Activated CD4-positive, alpha-beta T cell treated with anti-CD3 and anti-CD28 coated beads for 36 hours (primary cell): ENCODE measurements around the gene CD46. TPM values are rescaled to one million over a fixed set of nuclear protein-coding genes. Genes with fewer than 3 reads are reported as not detected.

Source experiments
- ATAC-seq: fragments of 200-7000 bp; cut with Tn5 transposase; one replicate; pipeline ENCODE4 v1.10.0; 2021; ENCODE audit warnings: mild to moderate bottlenecking, moderate library complexity
- CTCF ChIA-PET: fragments of 350-600 bp; sonication (Branson Sonifier 250); formaldehyde crosslinking; loops from one replicate; lab custom pipeline; 2021; ENCODE audit warnings: antibody characterized with exemption; lab: Charles Lee
- POLR2A ChIA-PET: fragments of 350-600 bp; sonication (Branson Sonifier 250); formaldehyde crosslinking; loops from one replicate; lab custom pipeline; 2021; ENCODE audit warnings: antibody characterized with exemption, inconsistent platforms; lab: Charles Lee
- DNase-seq: peaks from one replicate; pipeline ENCODE4 v3.0.0-alpha.2; 2020
- H3K27ac Mint-ChIP-seq: one replicate; pipeline ENCODE4 v1.8.0; 2021; ENCODE audit warnings: mixed read lengths
- H3K27me3 Mint-ChIP-seq: one replicate; pipeline ENCODE4 v1.8.0; 2021; ENCODE audit warnings: mixed read lengths
- H3K36me3 Mint-ChIP-seq: one replicate; pipeline ENCODE4 v1.8.0; 2021; ENCODE audit warnings: low read depth, mixed read lengths
- H3K4me1 Mint-ChIP-seq: one replicate; pipeline ENCODE4 v1.8.0; 2021; ENCODE audit warnings: mixed read lengths
- H3K4me3 Mint-ChIP-seq: one replicate; pipeline ENCODE4 v1.8.0; 2021; ENCODE audit warnings: mild to moderate bottlenecking, moderate library complexity, mixed read lengths
- H3K9me3 Mint-ChIP-seq: one replicate; pipeline ENCODE4 v1.8.0; 2021; ENCODE audit warnings: low read depth, mixed read lengths
- intact Hi-C, 2 experiments: fragments of 100-400 bp; cut with DNase I in 1 of 2; cut with micrococcal nuclease in 1 of 2; formaldehyde crosslinking; loops; one replicate each; pipeline versions ENCODE4 v1.14.2 to v1.15.1; 2022 to 2024; cut with DNase I, micrococcal nuclease
- total RNA-seq, 2 experiments: library from RNA; stranded (reverse); gene quantifications; one replicate each; pipeline ENCODE4 v1.2.3, GENCODE V29; 2021

CD46 gene
- total RNA-seq, 2 experiments from 2014 or later: 92.2 to 92.7 TPM

GRCh38 chr1:207808911-207809555 lies 57.2 kb downstream of the CD46 start:
- DNase-seq (no peak), ATAC-seq (no peak)
- H3K27me3 Mint-ChIP-seq: no peaks in the 10 kb centered on the region
- ChIA-PET POLR2A (no interaction called here), CTCF (interaction anchor here (0.6 to 1.5 kb wide), 4 partner anchors 10 to 277 kb away, joined by 3 read pairs; no protein-coding TSS in a partner anchor)
- H3K27ac Mint-ChIP-seq: peak overlapping the region; percentile 51
- peaks cover 53% of the 10 kb centered on the region for H3K36me3 Mint-ChIP-seq
- H3K9me3 Mint-ChIP-seq: no peaks in the 10 kb centered on the region
- H3K4me3 Mint-ChIP-seq: no peak overlapping the region
- intact Hi-C loops: no loop called here
- peaks cover 49% of the 10 kb centered on the region for H3K4me1 Mint-ChIP-seq

GRCh38 chr1:207810173-207810572 lies 58.3 kb downstream of the CD46 start:
- no peaks in the 10 kb centered on the region for H3K9me3 Mint-ChIP-seq
- POLR2A ChIA-PET: no interaction called here
- peaks cover 57% of the 10 kb centered on the region for H3K4me1 Mint-ChIP-seq

GRCh38 chr1:207810606-207811295 lies 58.9 kb downstream of the CD46 start:
- no peak for ATAC-seq
- ChIA-PET POLR2A (interaction anchor here (0.7 to 1.3 kb wide), 2 partner anchors 10 to 12 kb away, joined by 3 to 4 read pairs; no protein-coding TSS in a partner anchor), CTCF (interaction anchor here (1.1 to 4.0 kb wide), 6 partner anchors 11 to 152 kb away, joined by 3 to 25 read pairs (median 6); no protein-coding TSS in a partner anchor)
- intact Hi-C loops: no loop called here
- Mint-ChIP-seq H3K27me3 (no peaks in the 10 kb centered on the region), H3K4me3 (no peak overlapping the region), H3K36me3 (peaks cover 60% of the 10 kb centered on the region), H3K9me3 (no peaks in the 10 kb centered on the region), H3K27ac (peak overlapping the region; percentile 49), H3K4me1 (peaks cover 63% of the 10 kb centered on the region)
- no peak for DNase-seq

More at GRCh38 chr1:207810173-207810572, 58.3 kb downstream of the CD46 start:
- Mint-ChIP-seq H3K36me3 (peaks cover 59% of the 10 kb centered on the region), H3K27ac (peak overlapping the region; percentile 49), H3K4me3 (no peak overlapping the region), H3K27me3 (no peaks in the 10 kb centered on the region)
- DNase-seq: no peak
- CTCF ChIA-PET: interaction anchor here (1.5 to 4.0 kb wide), 4 partner anchors 10 to 153 kb away, joined by 3 to 25 read pairs (median 6); no protein-coding TSS in a partner anchor
- ATAC-seq: peak; percentile 19
- intact Hi-C loops: no loop called here

DNA sequence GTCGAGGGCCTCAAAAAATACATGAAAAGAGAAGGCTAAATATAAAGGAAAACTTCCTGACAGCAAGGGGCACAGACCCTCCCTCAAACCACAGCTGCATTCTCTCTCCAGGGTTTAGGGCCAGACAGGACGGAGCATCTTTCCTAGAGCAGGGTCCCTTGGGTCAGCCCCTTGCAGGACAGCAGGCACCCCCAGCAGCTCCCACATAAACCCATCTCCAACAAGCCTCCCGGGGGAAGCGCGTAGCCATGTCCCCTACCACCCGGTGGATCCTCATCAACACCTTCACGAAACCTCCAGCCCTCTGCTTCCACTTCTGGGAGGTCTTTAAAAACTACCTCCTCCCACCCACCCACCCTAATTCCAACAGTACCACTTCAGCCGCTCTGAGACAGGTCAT lies 59.5 kb downstream of the CD46 start:
- ChIA-PET CTCF (interaction anchor here (1.1 to 4.0 kb wide), 7 partner anchors 11 to 152 kb away, joined by 3 to 25 read pairs (median 7); no protein-coding TSS in a partner anchor), POLR2A (interaction anchor here (1.3 kb wide), 1 partner anchor 11 kb away, joined by 3 read pairs; no protein-coding TSS in a partner anchor)
- intact Hi-C loops: no loop called here
- no peaks in the 10 kb centered on the region for H3K9me3 Mint-ChIP-seq
- no peak overlapping the region for H3K4me3 Mint-ChIP-seq
- H3K27ac Mint-ChIP-seq: no peak overlapping the region
- peaks cover 68% of the 10 kb centered on the region for H3K4me1 Mint-ChIP-seq
- DNase-seq: no peak
- no peaks in the 10 kb centered on the region for H3K27me3 Mint-ChIP-seq
- H3K36me3 Mint-ChIP-seq: peaks cover 61% of the 10 kb centered on the region
- ATAC-seq: no peak

- Mint-ChIP-seq H3K4me3 (no peak overlapping the region), H3K36me3 (peaks cover 63% of the 10 kb centered on the region), H3K4me1 (peaks cover 70% of the 10 kb centered on the region), H3K27ac (peak overlapping the region; percentile 81), H3K9me3 (no peaks in the 10 kb centered on the region), H3K27me3 (no peaks in the 10 kb centered on the region)
- POLR2A ChIA-PET: interaction anchor here (1.3 kb wide), 1 partner anchor 10 kb away, joined by 3 read pairs; no protein-coding TSS in a partner anchor
- CTCF ChIA-PET: interaction anchor here (0.6 to 4.0 kb wide), 10 partner anchors 11 to 879 kb away, joined by 3 to 25 read pairs (median 6); no protein-coding TSS in a partner anchor
- DNase-seq (no peak), ATAC-seq (no peak)
- intact Hi-C loops: no loop called here
Measured at GRCh38 chr1:207811920-207812720, 60.3 kb downstream of the CD46 start.

- POLR2A ChIA-PET: interaction anchor here (0.6 kb wide), 1 partner anchor 16 kb away, joined by 3 read pairs; no protein-coding TSS in a partner anchor
- DNase-seq (no peak), ATAC-seq (no peak)
- Mint-ChIP-seq H3K4me1 (peaks cover 69% of the 10 kb centered on the region), H3K4me3 (no peak overlapping the region), H3K27me3 (no peaks in the 10 kb centered on the region), H3K36me3 (peaks cover 65% of the 10 kb centered on the region), H3K9me3 (no peaks in the 10 kb centered on the region), H3K27ac (peak overlapping the region; percentile 71)
- intact Hi-C loops: no loop called here
- CTCF ChIA-PET: interaction anchor here (0.5 to 4.0 kb wide), 6 partner anchors 10 to 880 kb away, joined by 3 to 25 read pairs (median 6); no protein-coding TSS in a partner anchor
Measured at GRCh38 chr1:207812778-207813511, 61.1 kb downstream of the CD46 start.

GRCh38 chr1:207813512-207813881 lies 61.6 kb downstream of the CD46 start:
- no peak for ATAC-seq
- CTCF ChIA-PET: interaction anchor here (0.5 to 4.0 kb wide), 2 partner anchors 17 to 151 kb away, joined by 3 to 25 read pairs; no protein-coding TSS in a partner anchor
- H3K4me3 Mint-ChIP-seq: no peak overlapping the region

GRCh38 chr1:207813946-207814345 lies 62.1 kb downstream of the CD46 start:
- no peak overlapping the region for H3K4me3 Mint-ChIP-seq
- intact Hi-C loops: no loop called here
- peaks cover 62% of the 10 kb centered on the region for H3K36me3 Mint-ChIP-seq
- ATAC-seq (no peak), DNase-seq (no peak)
- POLR2A ChIA-PET: no interaction called here
- H3K27me3 Mint-ChIP-seq: no peaks in the 10 kb centered on the region
- no peaks in the 10 kb centered on the region for H3K9me3 Mint-ChIP-seq
- H3K27ac Mint-ChIP-seq: peak overlapping the region; percentile 71
- CTCF ChIA-PET: no interaction called here
- H3K4me1 Mint-ChIP-seq: peaks cover 66% of the 10 kb centered on the region

More at GRCh38 chr1:207813512-207813881, 61.6 kb downstream of the CD46 start:
- no peak for DNase-seq
- H3K9me3 Mint-ChIP-seq: no peaks in the 10 kb centered on the region
- H3K27ac Mint-ChIP-seq: peak overlapping the region; percentile 71
- POLR2A ChIA-PET: interaction anchor here (0.6 kb wide), 1 partner anchor 17 kb away, joined by 3 read pairs; no protein-coding TSS in a partner anchor
- peaks cover 63% of the 10 kb centered on the region for H3K36me3 Mint-ChIP-seq
- no peaks in the 10 kb centered on the region for H3K27me3 Mint-ChIP-seq
- H3K4me1 Mint-ChIP-seq: peaks cover 67% of the 10 kb centered on the region
- intact Hi-C loops: no loop called here

GRCh38 chr1:207814469-207814868 lies 62.6 kb downstream of the CD46 start:
- ATAC-seq (no peak), DNase-seq (no peak)
- H3K4me1 Mint-ChIP-seq: peaks cover 63% of the 10 kb centered on the region
- no peak overlapping the region for H3K4me3 Mint-ChIP-seq
- peak overlapping the region; percentile 72 for H3K27ac Mint-ChIP-seq
- peaks cover 60% of the 10 kb centered on the region for H3K36me3 Mint-ChIP-seq
- intact Hi-C loops: no loop called here
- POLR2A ChIA-PET: no interaction called here
- H3K27me3 Mint-ChIP-seq: no peaks in the 10 kb centered on the region
- CTCF ChIA-PET: no interaction called here
- H3K9me3 Mint-ChIP-seq: no peaks in the 10 kb centered on the region

- no peaks in the 10 kb centered on the region for H3K27me3 Mint-ChIP-seq
- ChIA-PET POLR2A (no interaction called here), CTCF (interaction anchor here (0.6 kb wide), 1 partner anchor 59 kb away, joined by 4 read pairs; no protein-coding TSS in a partner anchor)
- no peak overlapping the region for H3K4me3 Mint-ChIP-seq
- H3K4me1 Mint-ChIP-seq: peaks cover 65% of the 10 kb centered on the region
- H3K36me3 Mint-ChIP-seq: peaks cover 61% of the 10 kb centered on the region
- peak overlapping the region; percentile 72 for H3K27ac Mint-ChIP-seq
- intact Hi-C loops: no loop called here
- DNase-seq (no peak), ATAC-seq (peak; percentile 7)
- H3K9me3 Mint-ChIP-seq: no peaks in the 10 kb centered on the region
Measured at GRCh38 chr1:207815466-207815865, 63.6 kb downstream of the CD46 start.
